Gastrocnemius medialis (tissue), 4 donors: ENCODE data around the gene PTGIR. TPM values are rescaled to one million over a fixed set of nuclear protein-coding genes. Genes with fewer than 3 reads are reported as not detected.

Experiments
- ATAC-seq, 2 donors: fragments of 150-250 bp; one replicate each; pipeline ENCODE4 v1.9.1; 2016
- DNase-seq, 2 donors: peaks; one replicate each; pipeline ENCODE4 v3.0.0-alpha.2; 2019
- H3K27ac ChIP-seq, 4 donors: fragments of 200-600 bp; sonication (generic); 1 replicate in 1 of 4; 2 replicates in 3 of 4; pipeline ENCODE4 v1.5.1; 2016 to 2018; ENCODE audit warnings: mild to moderate bottlenecking in 2 of 4, moderate library complexity in 1 of 4
- H3K27me3 ChIP-seq, 3 donors: fragments of 200-600 bp; sonication (generic) in 2 of 3; 1 replicate in 1 of 3; 2 replicates in 2 of 3; pipeline versions ENCODE4 v1.5.1 to v1.6.0; 2016 to 2019; ENCODE audit warnings: mild to moderate bottlenecking in 1 of 3, moderate library complexity in 1 of 3
- H3K36me3 ChIP-seq, 2 donors: fragments of 200-600 bp; sonication (generic) in 1 of 2; one replicate each; pipeline ENCODE4 v1.5.1; 2017 to 2018
- H3K4me1 ChIP-seq, 2 donors: fragments of 200-600 bp; sonication (generic) in 1 of 2; one replicate each; pipeline ENCODE4 v1.5.1; 2016 to 2017; ENCODE audit warnings: mild to moderate bottlenecking in 2 of 2
- H3K4me3 ChIP-seq, 4 donors: fragments of 200-600 bp; sonication (generic) in 3 of 4; 1 replicate in 1 of 4; 2 replicates in 3 of 4; pipeline ENCODE4 v1.5.1; 2016 to 2019; ENCODE audit warnings: mild to moderate bottlenecking in 2 of 4
- H3K9me3 ChIP-seq, 3 donors: fragments of 200-600 bp; sonication (generic) in 2 of 3; 1 replicate in 1 of 3; 2 replicates in 2 of 3; pipeline ENCODE4 v1.5.1; 2016 to 2019
- CTCF ChIP-seq, 5 experiments: fragments of 450-650 bp in 3 of 5; fragments of 200-600 bp in 2 of 5; sonication (generic) in 2 of 5; IDR thresholded peaks in 4 of 5; conservative IDR thresholded peaks in 1 of 5; 1 replicate in 4 of 5; 2 replicates in 1 of 5; pipeline ENCODE4 v1.5.1; 2016 to 2019; ENCODE audit warnings: antibody characterized with exemption in 5 of 5, mild to moderate bottlenecking in 3 of 5, moderate library complexity in 3 of 5
- POLR2A ChIP-seq, 2 donors: fragments of 450-650 bp; IDR thresholded peaks; one replicate each; pipeline ENCODE4 v1.6.1; 2017; ENCODE audit warnings: antibody characterized with exemption in 2 of 2, mild to moderate bottlenecking in 2 of 2, moderate library complexity in 2 of 2
- in situ Hi-C, 4 donors: fragments of 200-750 bp; cut with MboI; loops; one replicate each; pipeline versions ENCODE4 v1.15.0 to v1.8.0; 2017; ENCODE audit warnings: low sequenced_read_pairs in 4 of 4
- intact Hi-C: fragments of 100-400 bp; cut with DNase I; formaldehyde crosslinking; loops from one replicate; pipeline ENCODE4 v1.15.1; 2023; ENCODE audit warnings: low total_unique reads
- total RNA-seq, 4 donors: library from RNA; depleted of rRNA; stranded (reverse); fragments of >200 nt; gene quantifications; one replicate each; pipeline versions ENCODE4 v1.1.0 to v1.2.3, GENCODE V29; 2016

PTGIR gene
- total RNA-seq, 4 donors from 2014 or later, result 0.87 to 1.7 (median 1.3) TPM

- Histone ChIP-seq H3K9me3 (no peaks in the 10 kb centered on the region), H3K4me1 (peaks cover 18 to 23% of the 10 kb centered on the region in 2 donors), H3K4me3 (peak overlapping the region in 2 of 4 donors; percentile 38 to 43), H3K27me3 (peaks cover 34 to 42% (median 39%) of the 10 kb centered on the region in 3 donors), H3K27ac (no peak overlapping the region), H3K36me3 (no peaks in the 10 kb centered on the region)
- intact Hi-C loops, result loop anchor here (1.0 kb wide), 1 partner anchor 27 kb away; the partner anchor contains the start of gene DACT3
- no peak for DNase-seq
- ATAC-seq, result no peak
- in situ Hi-C loops, result no loop called here
- TF ChIP-seq POLR2A (IDR thresholded peaks at IDR 0.05), result no peak
Measured at GRCh38 chr19:46634656-46635218, 9.8 kb upstream of the PTGIR start.

GRCh38 chr19:46634045-46634655 is 9.3 kb upstream of the PTGIR start:
- ATAC-seq (peak; percentile 70 to 92), DNase-seq (peak; percentile 64 to 83)
- in situ Hi-C loops, result no loop called here
- Histone ChIP-seq H3K4me1 (peaks cover 12 to 17% of the 10 kb centered on the region in 2 donors), H3K36me3 (no peaks in the 10 kb centered on the region), H3K27ac (no peak overlapping the region), H3K4me3 (peak overlapping the region in 3 of 4 donors; percentile 39 to 60 (median 43)), H3K27me3 (peaks cover 32 to 36% (median 33%) of the 10 kb centered on the region in 3 donors), H3K9me3 (no peaks in the 10 kb centered on the region)
- TF ChIP-seq CTCF (IDR thresholded peaks at IDR 0.05 in 4 of 5, conservative IDR thresholded peaks at IDR 0.05 in 1 of 5) (no peak), POLR2A (IDR thresholded peaks at IDR 0.05) (no peak)
- intact Hi-C loops, result loop anchor here (1.0 kb wide), 1 partner anchor 27 kb away; the partner anchor contains the start of gene DACT3

- DNase-seq, result no peak
- Histone ChIP-seq H3K36me3 (no peaks in the 10 kb centered on the region), H3K27ac (no peak overlapping the region), H3K4me1 (peaks cover 4 to 14% of the 10 kb centered on the region in 2 donors), H3K27me3 (peaks cover 24 to 32% (median 31%) of the 10 kb centered on the region in 3 donors), H3K9me3 (no peaks in the 10 kb centered on the region), H3K4me3 (no peak overlapping the region)
- in situ Hi-C loops, result no loop called here
- intact Hi-C loops, result no loop called here
- TF ChIP-seq CTCF (IDR thresholded peaks at IDR 0.05 in 4 of 5, conservative IDR thresholded peaks at IDR 0.05 in 1 of 5) (no peak), POLR2A (IDR thresholded peaks at IDR 0.05) (no peak)
- no peak for ATAC-seq
Measured at GRCh38 chr19:46633130-46633529, 8.2 kb upstream of the PTGIR start.

GRCh38 chr19:46631481-46631880 is 6.6 kb upstream of the PTGIR start:
- Histone ChIP-seq H3K27ac (no peak overlapping the region), H3K4me3 (no peak overlapping the region), H3K4me1 (peaks cover 4 to 14% of the 10 kb centered on the region in 2 donors), H3K27me3 (peaks cover 22 to 31% (median 30%) of the 10 kb centered on the region in 3 donors), H3K36me3 (no peaks in the 10 kb centered on the region), H3K9me3 (no peaks in the 10 kb centered on the region)
- ATAC-seq, result no peak
- in situ Hi-C loops (no loop called here), intact Hi-C loops (no loop called here)
- peak in 1 of 2 donors; percentile 57 for DNase-seq
- TF ChIP-seq CTCF (IDR thresholded peaks at IDR 0.05 in 4 of 5, conservative IDR thresholded peaks at IDR 0.05 in 1 of 5) (no peak), POLR2A (IDR thresholded peaks at IDR 0.05) (no peak)

GRCh38 chr19:46630586-46631205 is 5.8 kb upstream of the PTGIR start:
- ATAC-seq (no peak), DNase-seq (no peak)
- in situ Hi-C loops (no loop called here), intact Hi-C loops (no loop called here)
- Histone ChIP-seq H3K4me1 (peaks cover 9 to 18% of the 10 kb centered on the region in 2 donors), H3K9me3 (no peaks in the 10 kb centered on the region), H3K36me3 (no peaks in the 10 kb centered on the region), H3K27me3 (peaks cover 22 to 24% (median 24%) of the 10 kb centered on the region in 3 donors), H3K4me3 (no peak overlapping the region), H3K27ac (no peak overlapping the region)
- TF ChIP-seq CTCF (IDR thresholded peaks at IDR 0.05 in 4 of 5, conservative IDR thresholded peaks at IDR 0.05 in 1 of 5) (no peak), POLR2A (IDR thresholded peaks at IDR 0.05) (no peak)
